HS-27A (cell line): Measurements from ENCODE around the gene GUCD1.
"Not testable (repeated sequence)": the region's sequence is repeated elsewhere in the genome, so short reads cannot be mapped to it uniquely, and the experiment has no call there.

Experiments
- DNase-seq: peaks from one replicate; pipeline ENCODE4 v3.0.0-alpha.2; 2012; ENCODE audit warnings: low read depth, missing footprints

The GUCD1 gene

GRCh38 chr22:24554313-24555164, at the start of gene GUCD1:
TSS of gene GUCD1 (minus strand) at chr22:24555138. CDS start at chr22:24554991, 147 bp downstream.
- DNase-seq, result peak; percentile 22

- not testable (repeated sequence) for DNase-seq
Measured at GRCh38 chr22:24603770-24604629, 49.1 kb upstream of the GUCD1 start.

GRCh38 chr22:24602847-24603769, 48.2 kb upstream of the GUCD1 start, which contains the start of gene GGT1:
TSS of gene GGT1 (plus strand) at chr22:24603193. CDS start at chr22:24611082, 7,889 bp downstream.
- not testable (repeated sequence) for DNase-seq

GRCh38 chr22:24602105-24602749, 47.3 kb upstream of the GUCD1 start:
- not testable (repeated sequence) for DNase-seq

- DNase-seq, result no peak
Measured at GRCh38 chr22:24601217-24602104, 46.5 kb upstream of the GUCD1 start.

- DNase-seq, result not testable (repeated sequence)
Measured at GRCh38 chr22:24599958-24600715, 45.2 kb upstream of the GUCD1 start.

GRCh38 chr22:24599514-24599913, 44.6 kb upstream of the GUCD1 start:
- DNase-seq, result no peak

GRCh38 chr22:24597076-24597475, 42.1 kb upstream of the GUCD1 start:
- DNase-seq, result not testable (repeated sequence)

GRCh38 chr22:24595863-24596262, 40.9 kb upstream of the GUCD1 start:
- no peak for DNase-seq

GRCh38 chr22:24595228-24595627, 40.3 kb upstream of the GUCD1 start:
- no peak for DNase-seq

GRCh38 chr22:24594569-24595120, 39.7 kb upstream of the GUCD1 start:
- DNase-seq, result no peak

- DNase-seq, result no peak
Measured at GRCh38 chr22:24593836-24594568, 39.1 kb upstream of the GUCD1 start.

- not testable (repeated sequence) for DNase-seq
Measured at GRCh38 chr22:24593559-24593835, 38.6 kb upstream of the GUCD1 start.

- DNase-seq, result no peak
Measured at GRCh38 chr22:24592851-24593558, 38.1 kb upstream of the GUCD1 start, which contains the start of gene LRRC75B. TSS of gene LRRC75B (minus strand) at chr22:24593073. CDS start at chr22:24593039, 34 bp downstream.

GRCh38 chr22:24592058-24592850, 37.3 kb upstream of the GUCD1 start:
- DNase-seq, result no peak

GRCh38 chr22:24591286-24591830, 36.4 kb upstream of the GUCD1 start:
- no peak for DNase-seq
